Measurements from ENCODE around the gene PLCL2.

Gene PLCL2

GRCh38 chr3:17023006-17023664 is 138.4 kb downstream of the PLCL2 start:
- no peak for DNase-seq

- DNase-seq: no peak
These were observed 140.9 kb downstream of the PLCL2 start for GRCh38 chr3:17025594-17026139.

GRCh38 chr3:17027318-17027717 is 142.6 kb downstream of the PLCL2 start:
- DNase-seq: no peak

GRCh38 chr3:17028363-17028762 is 143.6 kb downstream of the PLCL2 start:
- no peak for DNase-seq

GRCh38 chr3:17030438-17030837 is 145.7 kb downstream of the PLCL2 start:
- DNase-seq: no peak

- DNase-seq: no peak
These were observed 146.3 kb downstream of the PLCL2 start for GRCh38 chr3:17030956-17031652.

- no peak for DNase-seq
These were observed 147.8 kb downstream of the PLCL2 start for GRCh38 chr3:17032407-17033034.

- no peak for DNase-seq
These were observed 148.9 kb downstream of the PLCL2 start for GRCh38 chr3:17033516-17034168.

GRCh38 chr3:17035033-17035432 is 150.3 kb downstream of the PLCL2 start:
- no peak for DNase-seq

- peak; percentile 53 for DNase-seq
These were observed 151.2 kb downstream of the PLCL2 start for GRCh38 chr3:17035966-17036365.

- DNase-seq: no peak
These were observed 153.4 kb downstream of the PLCL2 start for GRCh38 chr3:17038141-17038540.

- DNase-seq: no peak
These were observed 154.3 kb downstream of the PLCL2 start for GRCh38 chr3:17038900-17039553.

GRCh38 chr3:17039594-17039993 is 154.8 kb downstream of the PLCL2 start:
- DNase-seq: no peak

- no peak for DNase-seq
These were observed 155.7 kb downstream of the PLCL2 start for GRCh38 chr3:17040322-17040989.

- no peak for DNase-seq
These were observed 156.2 kb downstream of the PLCL2 start for GRCh38 chr3:17040990-17041377.

GRCh38 chr3:17044855-17045254 is 160.1 kb downstream of the PLCL2 start:
- no peak for DNase-seq

GRCh38 chr3:17045705-17046104 is 160.9 kb downstream of the PLCL2 start:
- DNase-seq: no peak

GRCh38 chr3:17046623-17047022 is 161.9 kb downstream of the PLCL2 start:
- DNase-seq: no peak

- DNase-seq: no peak
These were observed 162.4 kb downstream of the PLCL2 start for GRCh38 chr3:17047162-17047561.

- no peak for DNase-seq
These were observed 163.1 kb downstream of the PLCL2 start for GRCh38 chr3:17047894-17048293.

- no peak for DNase-seq
These were observed 165.3 kb downstream of the PLCL2 start for GRCh38 chr3:17050071-17050470.

- DNase-seq: no peak
These were observed 165.8 kb downstream of the PLCL2 start for GRCh38 chr3:17050506-17050905.
